Right forelimb (tissue), 1 donor: ENCODE data around the gene SLC9A3.

ENCODE experiments used
- DNase-seq: peaks from one replicate; pipeline ENCODE4 v3.0.0-alpha.2; 2018

The SLC9A3 gene

GRCh38 chr5:538271-538771 is 14.1 kb upstream of the SLC9A3 start:
- DNase-seq, result no peak

- DNase-seq, result no peak
Observed at GRCh38 chr5:537621-538071, 13.4 kb upstream of the SLC9A3 start.

DNA sequence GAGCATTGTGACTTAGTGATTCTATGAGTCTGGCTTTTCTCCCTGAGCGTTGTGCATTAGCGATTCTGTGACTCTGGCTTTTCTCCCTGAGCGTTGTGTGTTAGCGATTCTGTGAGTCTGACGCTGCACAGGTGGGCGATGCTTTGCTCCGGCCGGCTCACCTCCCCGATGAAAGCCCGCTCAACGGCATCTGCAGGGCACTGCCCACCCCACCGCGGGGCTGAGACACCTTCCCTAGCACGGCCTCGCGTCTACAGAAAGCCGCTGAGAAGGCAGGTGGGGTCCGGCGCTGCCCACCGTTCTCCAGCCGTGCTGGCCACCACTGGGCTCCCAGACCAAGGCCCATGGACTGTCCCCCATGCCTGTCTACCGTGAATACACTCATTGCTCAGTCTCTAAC is 12.8 kb upstream of the SLC9A3 start:
- DNase-seq, result no peak

DNA sequence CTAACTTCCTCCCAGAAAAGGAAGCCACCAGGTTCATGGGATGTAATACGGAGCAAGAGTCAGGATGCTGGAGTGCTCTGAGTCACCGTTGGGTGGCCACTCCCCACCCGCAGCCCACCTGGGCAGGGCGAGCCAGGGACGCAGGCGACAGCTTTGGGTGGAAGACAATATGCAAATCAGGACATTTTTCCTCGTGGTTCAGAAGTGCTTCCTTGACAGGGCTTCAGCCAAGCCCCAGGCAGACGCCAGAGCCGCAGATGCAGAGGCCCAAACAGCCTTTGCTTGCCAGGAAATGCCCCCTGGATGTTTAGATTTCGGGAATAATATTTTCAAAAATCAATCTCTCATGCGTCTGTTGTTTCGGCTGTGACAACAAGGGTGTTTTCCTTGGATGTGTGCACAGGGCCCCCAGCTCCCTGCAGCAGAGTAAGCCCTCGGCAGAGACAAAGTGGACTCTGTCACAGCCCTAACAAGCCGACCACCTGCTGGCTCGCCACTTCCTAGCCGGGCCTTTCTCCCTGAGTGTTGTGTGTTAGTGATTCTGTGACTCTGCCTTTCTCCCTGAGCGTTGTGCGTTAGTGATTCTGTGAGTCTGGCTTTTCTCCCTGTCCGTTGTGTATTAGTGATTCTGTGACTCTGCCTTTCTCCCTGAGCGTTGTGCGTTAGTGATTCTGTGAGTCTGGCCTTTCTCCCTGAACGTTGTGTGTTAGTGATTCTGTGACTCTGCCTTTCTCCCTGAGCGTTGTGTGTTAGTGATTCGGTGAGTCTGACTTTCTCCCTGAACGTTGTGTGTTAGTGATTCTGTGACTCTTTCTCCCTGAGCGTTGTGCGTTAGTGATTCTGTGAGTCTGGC is 11.8 kb upstream of the SLC9A3 start:
- DNase-seq, result no peak

GRCh38 chr5:534743-535671 is 10.8 kb upstream of the SLC9A3 start:
- DNase-seq, result no peak

GRCh38 chr5:533955-534742 is 9.9 kb upstream of the SLC9A3 start:
- DNase-seq, result no peak

- no peak for DNase-seq
Observed at GRCh38 chr5:533243-533954, 9.2 kb upstream of the SLC9A3 start.

DNA sequence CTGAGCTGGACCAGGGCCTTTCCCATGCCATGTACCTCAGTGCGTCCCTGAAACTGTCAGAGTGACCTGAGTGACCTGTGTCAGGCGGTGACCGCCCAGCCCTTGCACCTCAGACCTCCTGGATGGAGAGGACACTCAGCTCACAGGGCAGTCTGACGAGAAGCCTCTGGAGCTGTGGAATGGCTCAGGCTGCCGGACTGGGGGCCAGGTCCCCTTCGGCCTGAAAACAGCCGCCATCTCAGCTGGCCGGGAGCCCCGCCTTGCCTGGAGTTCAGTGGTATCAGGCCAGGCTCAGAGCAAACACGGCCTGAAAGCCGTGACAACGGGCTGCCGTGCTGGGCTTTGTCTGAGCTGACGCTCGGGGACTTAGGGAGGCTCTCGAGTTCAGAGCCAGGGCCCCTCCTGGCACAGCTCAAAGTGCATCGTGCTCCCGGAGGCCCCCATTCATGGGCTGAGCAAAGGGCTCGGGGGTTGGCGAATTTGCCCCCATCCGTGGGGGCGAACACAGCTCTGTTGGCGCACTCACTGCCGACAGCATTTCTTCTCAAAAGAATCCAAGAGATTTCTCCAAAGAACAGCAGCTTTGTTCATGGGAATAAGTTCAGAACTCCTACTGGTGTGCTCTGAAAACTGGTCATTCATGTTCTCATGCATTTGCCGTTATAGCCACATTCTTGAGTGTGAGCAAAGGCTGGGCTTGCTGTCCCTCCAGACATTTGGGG is 8.4 kb upstream of the SLC9A3 start:
- DNase-seq, result no peak

- no peak for DNase-seq
Observed at GRCh38 chr5:531749-532315, 7.6 kb upstream of the SLC9A3 start.

DNA sequence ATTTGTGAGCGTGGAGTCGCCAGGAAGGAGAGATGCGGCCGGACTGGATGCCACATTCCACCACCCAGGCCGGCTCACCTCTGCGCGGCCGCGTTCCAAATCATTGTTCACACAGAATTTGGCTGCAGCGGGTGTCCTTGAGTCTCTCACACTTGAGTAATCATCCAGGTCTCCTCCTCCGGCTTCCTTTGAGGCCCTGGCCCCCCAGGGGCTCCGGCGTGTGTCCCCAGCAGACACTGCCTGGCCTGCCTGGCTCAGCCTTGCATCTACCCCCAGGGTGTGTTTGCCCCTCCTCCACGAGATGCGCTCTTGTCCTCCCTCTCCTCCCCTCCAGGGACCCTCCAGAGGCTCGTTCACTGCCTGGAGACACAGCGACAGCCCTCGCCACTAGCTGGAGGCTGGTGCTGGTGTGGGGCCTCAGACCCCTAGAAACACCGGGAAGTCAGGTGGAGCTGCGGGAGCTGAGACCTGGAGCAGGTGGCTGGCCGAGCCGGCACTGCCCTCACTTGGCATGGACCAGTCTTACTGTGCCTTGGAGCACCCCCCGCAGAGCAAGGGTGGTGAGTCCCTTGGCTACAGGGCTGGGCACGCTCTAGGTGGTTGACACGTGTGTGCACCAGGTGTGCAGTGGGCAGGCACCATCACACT is 7.0 kb upstream of the SLC9A3 start:
- DNase-seq, result no peak

DNA sequence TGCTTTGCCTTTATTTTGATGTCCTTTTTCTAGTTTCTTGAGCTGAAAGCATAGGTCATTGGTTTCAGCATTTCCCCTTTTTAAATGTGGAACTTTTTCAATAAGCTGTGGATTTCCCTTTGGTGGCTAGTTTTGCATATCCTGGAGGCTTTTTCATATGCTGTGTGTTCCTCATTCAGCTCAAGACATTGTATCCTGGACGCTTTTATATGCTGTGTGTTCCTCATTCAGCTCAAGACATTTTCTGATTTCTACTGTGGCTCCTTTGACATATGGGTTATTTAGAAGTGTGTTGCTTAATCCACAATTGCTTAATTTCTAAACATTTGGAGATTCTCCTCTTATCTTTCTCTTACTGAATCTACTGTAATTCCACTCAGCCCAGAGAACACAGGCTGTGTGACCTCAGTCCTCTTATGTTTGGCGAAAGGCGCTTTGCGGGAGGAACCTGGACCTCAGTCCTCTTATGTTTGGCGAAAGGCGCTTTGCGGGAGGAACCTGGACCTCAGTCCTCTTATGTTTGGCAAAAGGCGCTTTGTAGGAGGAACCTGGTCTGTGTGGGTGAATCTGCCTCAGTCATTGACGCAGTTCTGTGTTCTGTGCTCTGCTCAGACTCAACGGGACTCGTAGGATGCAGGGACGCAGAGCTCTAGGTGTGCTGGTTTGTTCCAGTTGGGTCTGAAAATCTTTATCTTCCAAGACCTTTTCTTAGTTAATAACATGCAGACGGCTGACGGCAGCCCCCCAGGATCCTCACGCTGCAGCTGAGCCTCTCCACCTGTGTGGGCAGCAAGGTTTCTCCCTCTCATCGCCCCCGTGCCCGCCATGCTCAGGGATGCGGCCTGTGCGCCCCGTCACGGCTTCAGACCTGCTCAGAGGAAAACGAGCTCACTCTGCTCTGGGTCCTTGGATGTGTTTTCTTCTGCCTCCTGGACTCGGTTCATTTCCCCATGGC is 6.0 kb upstream of the SLC9A3 start:
- DNase-seq, result no peak

- no peak for DNase-seq
Observed at GRCh38 chr5:528629-529511, 4.6 kb upstream of the SLC9A3 start.

- no peak for DNase-seq
Observed at GRCh38 chr5:527646-528628, 3.7 kb upstream of the SLC9A3 start.

DNA sequence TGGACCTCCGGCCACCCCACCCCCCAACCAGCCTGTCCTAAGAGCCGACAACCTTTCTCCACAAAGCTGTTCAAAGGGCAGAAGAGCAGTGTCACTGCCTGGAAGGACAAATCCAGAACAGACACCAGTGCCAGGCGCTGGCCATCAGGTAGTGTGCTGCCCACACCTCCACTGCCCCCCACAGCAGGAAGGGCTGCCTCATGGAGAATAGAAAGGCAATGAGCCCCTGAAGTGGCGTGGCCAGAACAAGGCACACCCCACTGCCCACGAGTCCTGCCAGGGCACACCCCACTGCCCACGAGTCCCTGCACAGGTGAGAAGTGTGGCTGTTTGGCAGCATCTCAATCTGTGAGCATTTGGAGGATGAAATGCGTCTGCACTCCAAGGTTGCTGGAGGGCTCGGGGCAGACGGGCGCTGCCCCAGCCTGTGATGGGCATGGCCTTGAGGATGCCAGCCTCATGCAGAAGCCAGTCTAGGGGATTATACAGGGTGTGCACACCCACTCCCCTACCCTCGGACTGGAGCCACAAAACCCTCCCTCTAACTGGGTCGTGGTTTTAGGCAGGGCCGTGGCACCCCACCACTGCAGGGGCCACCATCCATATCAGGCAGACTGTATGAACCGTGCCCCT is 2.3 kb upstream of the SLC9A3 start:
- DNase-seq, result no peak

GRCh38 chr5:525916-526315 is 1.7 kb upstream of the SLC9A3 start:
- no peak for DNase-seq
